ENCODE results near the gene PTPRT.

Gene PTPRT

DNA sequence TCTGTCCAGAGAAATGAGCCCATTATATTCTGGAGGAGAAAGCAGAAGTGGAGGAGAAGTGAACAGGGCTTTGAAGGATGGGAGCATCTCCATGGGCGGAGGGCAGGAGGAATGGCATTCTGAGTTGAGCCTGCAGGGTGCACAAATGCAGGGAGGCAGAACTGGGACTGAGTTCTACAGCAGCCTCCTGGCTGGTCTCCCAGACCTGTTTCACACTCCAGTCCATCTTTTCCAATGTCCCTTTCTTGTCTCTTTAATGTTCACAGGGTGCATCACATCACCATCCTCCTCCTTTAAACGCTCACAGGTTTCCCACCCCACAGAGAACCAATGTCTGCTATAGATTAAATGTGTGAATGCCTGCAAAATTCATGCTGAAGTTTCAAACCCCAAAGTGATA, 302.9 kb downstream of the PTPRT start:
- TF ChIP-seq CTCF (IDR thresholded peaks at IDR 0.05; ENCODE audit: borderline replicate concordance, insufficient read depth, low read depth, low read length), result no peak
- H3K4me3 ChIP-seq (ENCODE audit: low read depth, low read length), result no peak overlapping the region

- no peak overlapping the region for H3K4me3 ChIP-seq (ENCODE audit: low read depth, low read length)
- TF ChIP-seq CTCF (IDR thresholded peaks at IDR 0.05; ENCODE audit: borderline replicate concordance, insufficient read depth, low read depth, low read length), result no peak
Observed at GRCh38 chr20:42886046-42886445, 303.7 kb downstream of the PTPRT start.

DNA sequence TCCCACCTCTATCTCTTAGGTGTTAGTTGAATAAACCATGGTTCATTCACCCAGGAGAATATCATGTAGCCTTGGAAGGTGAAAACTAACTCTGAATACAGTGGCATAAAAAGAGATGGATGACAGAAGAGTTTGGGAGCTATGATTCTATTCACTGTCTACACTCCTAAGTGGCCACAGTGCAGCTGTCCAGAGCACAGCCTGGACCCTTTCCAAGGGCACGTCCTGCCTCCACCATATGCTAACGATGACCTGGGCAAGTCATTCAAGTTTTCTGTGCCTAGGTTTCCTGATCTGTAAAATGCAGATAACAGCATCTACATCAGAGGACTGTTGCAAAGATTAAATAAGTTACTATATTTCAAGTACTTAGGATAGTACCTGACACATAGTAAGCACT, 314.1 kb downstream of the PTPRT start:
- no peak for TF ChIP-seq CTCF (IDR thresholded peaks at IDR 0.05; ENCODE audit: borderline replicate concordance, insufficient read depth, low read depth, low read length)
- no peak overlapping the region for H3K4me3 ChIP-seq (ENCODE audit: low read depth, low read length)

- no peak overlapping the region for H3K4me3 ChIP-seq (ENCODE audit: low read depth, low read length)
- TF ChIP-seq CTCF (IDR thresholded peaks at IDR 0.05; ENCODE audit: borderline replicate concordance, insufficient read depth, low read depth, low read length), result no peak
Observed at GRCh38 chr20:42873259-42873658, 316.4 kb downstream of the PTPRT start.

- no peak overlapping the region for H3K4me3 ChIP-seq (ENCODE audit: low read depth, low read length)
- TF ChIP-seq CTCF (IDR thresholded peaks at IDR 0.05; ENCODE audit: borderline replicate concordance, insufficient read depth, low read depth, low read length), result no peak
Observed at GRCh38 chr20:42864116-42864515, 325.6 kb downstream of the PTPRT start.

GRCh38 chr20:42862446-42862845, 327.3 kb downstream of the PTPRT start:
- H3K4me3 ChIP-seq (ENCODE audit: low read depth, low read length), result no peak overlapping the region
- TF ChIP-seq CTCF (IDR thresholded peaks at IDR 0.05; ENCODE audit: borderline replicate concordance, insufficient read depth, low read depth, low read length), result no peak

DNA sequence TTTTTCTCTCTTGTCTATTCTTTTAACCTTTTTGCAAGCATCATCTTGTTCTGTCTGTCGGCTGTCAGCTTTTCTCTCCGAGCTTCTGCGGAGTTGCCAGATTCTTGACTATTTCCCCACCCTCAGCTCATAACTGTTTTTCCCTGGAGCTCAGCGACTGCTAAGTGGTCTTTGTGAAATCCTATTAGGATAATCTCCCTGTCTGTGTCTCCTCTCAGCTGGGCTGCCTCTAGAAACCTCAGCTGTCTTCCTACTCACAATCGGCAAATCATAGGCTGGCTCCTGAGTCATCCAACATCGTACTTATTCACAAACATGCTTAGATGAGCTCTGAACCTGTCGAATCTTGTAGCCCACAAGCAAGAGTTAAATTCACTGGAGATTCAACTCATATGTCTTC, 332.3 kb downstream of the PTPRT start:
- H3K4me3 ChIP-seq (ENCODE audit: low read depth, low read length), result no peak overlapping the region

More for the DNA sequence above, 332.3 kb downstream of the PTPRT start:
- TF ChIP-seq CTCF (IDR thresholded peaks at IDR 0.05; ENCODE audit: borderline replicate concordance, insufficient read depth, low read depth, low read length), result no peak

All from GM12875 (cell line).